Bronchial epithelial cell (primary cell): ENCODE measurements around the gene FBXW7. TPM values are rescaled to one million over a fixed set of nuclear protein-coding genes. Genes with fewer than 3 reads are reported as not detected.

Experiments
- DNase-seq: peaks from one replicate; pipeline ENCODE4 v3.0.0-alpha.2; 2010; ENCODE audit warnings: low read depth
- FAIRE-seq: peaks from 2 replicates; lab custom pipeline; 2011; peaks lifted over from hg19 to GRCh38; lab: Jason Lieb, UNC
- H3K27me3 ChIP-seq: 2 replicates; pipeline ENCODE4 v1.5.1; 2011; ENCODE audit warnings: low read length; ENCODE audit not compliant: control insufficient read depth, insufficient read depth
- H3K36me3 ChIP-seq: 2 replicates; pipeline ENCODE4 v1.5.1; 2011; ENCODE audit warnings: low read length; ENCODE audit not compliant: control insufficient read depth, insufficient read depth
- H3K4me3 ChIP-seq: 2 replicates; pipeline ENCODE4 v1.5.1; 2011; ENCODE audit warnings: mild to moderate bottlenecking, low read depth, low read length, control low read depth
- total RNA-seq: library from RNA; depleted of rRNA; stranded (reverse); fragments of >200 nt; gene quantifications from 2 replicates; pipeline ENCODE4 v1.2.1, GENCODE V29; 2014
- TF ChIP-seq, protein P1 (sequence below): IDR thresholded peaks from 2 replicates; pipeline ENCODE4 v1.5.1; 2011; ENCODE audit warnings: mild to moderate bottlenecking, moderate library complexity, low read length, control low read depth, inconsistent platforms; ENCODE audit not compliant: insufficient read depth, severe bottlenecking

The FBXW7 gene
- total RNA-seq, 1 donor from 2014 or later: 145 TPM

DNA sequence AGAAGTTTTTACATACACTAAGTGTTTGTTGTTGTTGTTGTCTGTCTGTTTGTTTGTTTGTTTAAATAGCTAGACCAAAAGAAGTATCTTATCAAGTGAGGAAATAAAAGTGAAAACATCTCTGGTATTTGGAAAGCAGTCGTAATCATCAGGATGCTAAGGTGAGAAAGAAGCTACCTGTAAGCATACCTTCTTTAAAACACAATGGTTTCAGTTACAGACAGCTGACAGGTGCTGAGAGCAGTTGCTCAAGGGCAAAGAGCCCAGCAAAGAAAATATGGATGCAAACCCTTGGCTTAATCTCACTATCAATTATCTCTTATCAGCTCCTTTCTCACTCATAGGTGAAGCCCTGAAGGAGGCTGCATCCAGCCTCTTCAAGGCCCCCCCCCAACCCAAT is 42.8 kb upstream of the FBXW7 start:
- TF ChIP-seq, protein P1, sequence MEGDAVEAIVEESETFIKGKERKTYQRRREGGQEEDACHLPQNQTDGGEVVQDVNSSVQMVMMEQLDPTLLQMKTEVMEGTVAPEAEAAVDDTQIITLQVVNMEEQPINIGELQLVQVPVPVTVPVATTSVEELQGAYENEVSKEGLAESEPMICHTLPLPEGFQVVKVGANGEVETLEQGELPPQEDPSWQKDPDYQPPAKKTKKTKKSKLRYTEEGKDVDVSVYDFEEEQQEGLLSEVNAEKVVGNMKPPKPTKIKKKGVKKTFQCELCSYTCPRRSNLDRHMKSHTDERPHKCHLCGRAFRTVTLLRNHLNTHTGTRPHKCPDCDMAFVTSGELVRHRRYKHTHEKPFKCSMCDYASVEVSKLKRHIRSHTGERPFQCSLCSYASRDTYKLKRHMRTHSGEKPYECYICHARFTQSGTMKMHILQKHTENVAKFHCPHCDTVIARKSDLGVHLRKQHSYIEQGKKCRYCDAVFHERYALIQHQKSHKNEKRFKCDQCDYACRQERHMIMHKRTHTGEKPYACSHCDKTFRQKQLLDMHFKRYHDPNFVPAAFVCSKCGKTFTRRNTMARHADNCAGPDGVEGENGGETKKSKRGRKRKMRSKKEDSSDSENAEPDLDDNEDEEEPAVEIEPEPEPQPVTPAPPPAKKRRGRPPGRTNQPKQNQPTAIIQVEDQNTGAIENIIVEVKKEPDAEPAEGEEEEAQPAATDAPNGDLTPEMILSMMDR: no peak
- H3K4me3 ChIP-seq: no peak overlapping the region
- no peaks in the 10 kb centered on the region for H3K36me3 ChIP-seq
- H3K27me3 ChIP-seq: no peaks in the 10 kb centered on the region
- no peak for FAIRE-seq
- no peak for DNase-seq

DNA sequence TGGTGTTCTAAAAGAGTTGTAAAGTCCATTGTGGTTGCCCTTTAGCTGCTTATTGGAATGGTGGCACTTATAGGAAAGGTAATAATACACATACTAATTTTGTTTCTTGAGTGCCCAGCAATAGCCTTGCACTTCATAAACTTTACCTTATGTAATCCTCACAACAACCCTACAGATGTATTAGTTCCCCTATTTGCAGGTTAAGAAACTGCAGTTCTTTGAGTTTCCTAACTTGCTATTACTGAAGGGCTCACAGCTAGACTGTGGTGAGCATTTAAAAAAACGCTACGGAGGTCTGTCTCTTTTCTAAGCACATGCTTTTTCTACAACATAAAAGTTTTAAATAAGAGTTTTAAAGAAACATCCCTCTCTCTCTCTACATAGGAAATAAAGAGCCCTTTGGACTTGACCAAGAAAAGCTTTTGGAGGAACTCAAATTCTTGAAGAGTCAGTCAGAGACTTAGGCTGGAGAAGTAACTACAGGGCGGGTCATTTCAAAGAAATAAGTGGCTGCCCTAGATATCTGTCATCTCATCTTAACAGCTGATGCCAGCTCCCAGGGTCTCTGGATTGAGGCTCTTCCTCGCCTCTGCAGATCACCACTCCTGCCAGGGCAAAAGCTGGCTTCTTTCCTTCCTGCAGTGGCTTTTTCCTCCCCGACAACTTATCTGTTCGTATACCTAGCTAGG is 42.0 kb upstream of the FBXW7 start:
- FAIRE-seq (no peak), DNase-seq (no peak)
- TF ChIP-seq, protein P1: no peak
- no peak overlapping the region for H3K4me3 ChIP-seq
- no peaks in the 10 kb centered on the region for H3K27me3 ChIP-seq
- H3K36me3 ChIP-seq: no peaks in the 10 kb centered on the region

DNA sequence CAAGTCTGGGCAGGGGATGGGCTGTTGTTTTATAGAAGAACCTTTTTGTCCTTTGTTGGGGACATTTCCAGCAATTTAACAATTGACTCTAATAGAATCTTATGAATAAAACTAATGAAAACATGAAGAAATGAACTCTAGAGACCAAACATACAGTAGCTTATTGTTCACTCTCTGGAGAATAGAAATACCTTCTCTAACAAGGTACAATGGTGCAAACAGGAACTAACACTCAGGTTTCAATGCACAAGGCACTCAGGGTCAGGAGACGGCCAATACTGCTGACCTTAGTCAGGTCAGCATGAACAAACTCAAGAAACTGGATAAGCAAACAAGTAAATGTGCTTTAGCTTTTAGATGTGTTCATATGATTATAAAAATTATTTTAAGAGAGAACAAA is 39.6 kb upstream of the FBXW7 start:
- DNase-seq (no peak), FAIRE-seq (no peak)
- Histone ChIP-seq H3K27me3 (no peaks in the 10 kb centered on the region), H3K4me3 (no peak overlapping the region), H3K36me3 (no peaks in the 10 kb centered on the region)
- TF ChIP-seq, protein P1: no peak

- Histone ChIP-seq H3K27me3 (no peaks in the 10 kb centered on the region), H3K4me3 (no peak overlapping the region), H3K36me3 (no peaks in the 10 kb centered on the region)
- no peak for FAIRE-seq
- peak; percentile 59 for DNase-seq
- TF ChIP-seq, protein P1: no peak
Observed at GRCh38 chr4:152573861-152574260, 38.0 kb upstream of the FBXW7 start.

DNA sequence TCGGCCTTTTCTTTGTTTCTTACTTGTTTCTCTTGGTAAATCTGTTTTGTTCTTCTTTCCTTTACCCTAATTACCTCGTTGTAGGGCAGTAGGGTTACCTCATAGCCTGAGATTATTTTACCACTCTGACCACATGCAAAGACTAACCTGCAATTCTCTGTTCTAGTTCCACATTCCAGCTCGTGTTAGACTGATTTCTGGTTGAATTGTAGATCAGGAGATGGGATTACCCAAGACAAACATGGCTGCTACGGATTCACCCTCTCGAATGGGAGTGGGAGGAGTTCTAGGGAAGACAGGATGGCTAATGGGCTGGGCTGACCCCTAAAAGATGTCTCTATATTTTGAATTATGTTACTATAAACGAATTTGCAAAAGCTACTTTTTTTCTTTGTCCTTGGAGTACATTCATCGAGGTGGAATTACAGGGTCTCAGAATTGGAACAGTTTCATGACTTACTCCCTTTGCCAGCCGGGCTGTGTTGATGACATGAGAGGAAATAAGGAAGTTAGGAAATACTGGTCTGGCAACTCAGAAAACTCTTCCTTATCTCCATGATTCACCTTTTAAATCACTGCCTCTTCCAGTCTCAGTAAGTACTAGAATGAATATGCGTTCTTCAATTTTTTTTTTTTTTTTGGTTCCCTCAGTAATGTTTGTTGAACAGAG is 36.7 kb upstream of the FBXW7 start:
- H3K4me3 ChIP-seq: no peak overlapping the region
- no peaks in the 10 kb centered on the region for H3K36me3 ChIP-seq
- DNase-seq: peak; percentile 96
- H3K27me3 ChIP-seq: no peaks in the 10 kb centered on the region
- TF ChIP-seq, protein P1: no peak
- FAIRE-seq: no peak

GRCh38 chr4:152571770-152572169 is 35.9 kb upstream of the FBXW7 start:
- FAIRE-seq: no peak
- H3K27me3 ChIP-seq: no peaks in the 10 kb centered on the region
- DNase-seq: no peak
- no peaks in the 10 kb centered on the region for H3K36me3 ChIP-seq
- TF ChIP-seq, protein P1: no peak
- H3K4me3 ChIP-seq: no peak overlapping the region
